Chondrocyte (in vitro differentiated cells): Measurements from ENCODE around the gene RWDD2A. TPM values are rescaled to one million over a fixed set of nuclear protein-coding genes. Genes with fewer than 3 reads are reported as not detected.

Experiments used
- DNase-seq: peaks from one replicate; pipeline ENCODE4 v3.0.0; 2021; ENCODE audit warnings: mixed read lengths, low spot score
- H3K27ac Mint-ChIP-seq: one replicate; pipeline ENCODE4 v1.8.0; 2021; ENCODE audit warnings: mild to moderate bottlenecking, moderate library complexity, mixed read lengths; ENCODE audit not compliant: unreplicated experiment
- H3K27me3 Mint-ChIP-seq: 2 replicates; pipeline ENCODE4 v1.8.0; 2021; ENCODE audit warnings: low read depth, mixed read lengths
- H3K36me3 Mint-ChIP-seq: 2 replicates; pipeline ENCODE4 v1.8.0; 2021; ENCODE audit warnings: low read depth, mixed read lengths
- H3K4me1 Mint-ChIP-seq: 2 replicates; pipeline ENCODE4 v1.8.0; 2021; ENCODE audit warnings: low read depth, mild to moderate bottlenecking, mixed read lengths
- H3K4me3 Mint-ChIP-seq: one replicate; pipeline ENCODE4 v1.8.0; 2021; ENCODE audit warnings: mild to moderate bottlenecking, moderate library complexity, mixed read lengths; ENCODE audit not compliant: unreplicated experiment
- H3K9me3 Mint-ChIP-seq: 2 replicates; pipeline ENCODE4 v1.8.0; 2021; ENCODE audit warnings: low read depth, mixed read lengths
- total RNA-seq: library from RNA; stranded (reverse); gene quantifications from 3 replicates; pipeline ENCODE4 v1.2.1, GENCODE V29; 2021
- TF ChIP-seq, protein P1 (sequence below): fragments of 200-600 bp; sonication (generic); IDR thresholded peaks from 2 replicates; pipeline ENCODE4 v1.5.0; 2021; ENCODE audit warnings: antibody characterized with exemption, mild to moderate bottlenecking, moderate library complexity

RWDD2A gene
- total RNA-seq, 1 donor from 2014 or later, result 6.5 TPM

- Mint-ChIP-seq H3K27ac (peak overlapping the region; percentile 3), H3K36me3 (peaks cover 47% of the 10 kb centered on the region)
- TF ChIP-seq, protein P1, sequence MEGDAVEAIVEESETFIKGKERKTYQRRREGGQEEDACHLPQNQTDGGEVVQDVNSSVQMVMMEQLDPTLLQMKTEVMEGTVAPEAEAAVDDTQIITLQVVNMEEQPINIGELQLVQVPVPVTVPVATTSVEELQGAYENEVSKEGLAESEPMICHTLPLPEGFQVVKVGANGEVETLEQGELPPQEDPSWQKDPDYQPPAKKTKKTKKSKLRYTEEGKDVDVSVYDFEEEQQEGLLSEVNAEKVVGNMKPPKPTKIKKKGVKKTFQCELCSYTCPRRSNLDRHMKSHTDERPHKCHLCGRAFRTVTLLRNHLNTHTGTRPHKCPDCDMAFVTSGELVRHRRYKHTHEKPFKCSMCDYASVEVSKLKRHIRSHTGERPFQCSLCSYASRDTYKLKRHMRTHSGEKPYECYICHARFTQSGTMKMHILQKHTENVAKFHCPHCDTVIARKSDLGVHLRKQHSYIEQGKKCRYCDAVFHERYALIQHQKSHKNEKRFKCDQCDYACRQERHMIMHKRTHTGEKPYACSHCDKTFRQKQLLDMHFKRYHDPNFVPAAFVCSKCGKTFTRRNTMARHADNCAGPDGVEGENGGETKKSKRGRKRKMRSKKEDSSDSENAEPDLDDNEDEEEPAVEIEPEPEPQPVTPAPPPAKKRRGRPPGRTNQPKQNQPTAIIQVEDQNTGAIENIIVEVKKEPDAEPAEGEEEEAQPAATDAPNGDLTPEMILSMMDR, result no peak
Measured at GRCh38 chr6:83176246-83176645, 16.9 kb upstream of the RWDD2A start.

GRCh38 chr6:83180426-83180950, 12.7 kb upstream of the RWDD2A start:
- peaks cover 50% of the 10 kb centered on the region for H3K4me1 Mint-ChIP-seq

More at GRCh38 chr6:83176246-83176645, 16.9 kb upstream of the RWDD2A start:
- Mint-ChIP-seq H3K27me3 (no peaks in the 10 kb centered on the region), H3K9me3 (no peaks in the 10 kb centered on the region), H3K4me1 (peaks cover 15% of the 10 kb centered on the region), H3K4me3 (no peak overlapping the region)
- no peak for DNase-seq

DNA sequence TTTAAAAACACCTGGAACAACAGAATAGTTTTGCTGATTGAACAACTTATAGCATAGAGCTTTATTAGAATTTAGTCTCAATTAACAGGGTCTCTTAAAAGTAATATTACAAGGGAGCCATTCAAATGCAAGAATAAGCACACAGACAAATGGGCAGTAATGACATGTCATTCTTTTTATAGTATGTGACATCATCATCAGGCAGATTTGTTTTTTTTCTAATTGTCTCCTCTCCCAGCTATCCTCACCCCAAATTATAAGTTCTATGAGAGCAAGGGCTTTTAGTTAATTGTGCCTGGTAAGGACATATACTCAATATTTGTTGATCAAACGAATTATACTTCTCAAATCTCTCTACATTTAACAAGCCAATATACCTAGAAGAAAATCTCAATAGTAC, 11.0 kb upstream of the RWDD2A start:
- no peak overlapping the region for H3K4me3 Mint-ChIP-seq
- H3K36me3 Mint-ChIP-seq, result peaks cover 58% of the 10 kb centered on the region
- H3K27ac Mint-ChIP-seq, result peak overlapping the region; percentile 50
- no peak for DNase-seq
- H3K27me3 Mint-ChIP-seq, result no peaks in the 10 kb centered on the region
- H3K9me3 Mint-ChIP-seq, result no peaks in the 10 kb centered on the region
- peaks cover 54% of the 10 kb centered on the region for H3K4me1 Mint-ChIP-seq
- TF ChIP-seq, protein P1, result no peak

More at GRCh38 chr6:83180426-83180950, 12.7 kb upstream of the RWDD2A start:
- Mint-ChIP-seq H3K27ac (peak overlapping the region; percentile 60), H3K27me3 (no peaks in the 10 kb centered on the region), H3K36me3 (peaks cover 59% of the 10 kb centered on the region), H3K9me3 (no peaks in the 10 kb centered on the region), H3K4me3 (no peak overlapping the region)
- TF ChIP-seq, protein P1, result no peak
- no peak for DNase-seq

DNA sequence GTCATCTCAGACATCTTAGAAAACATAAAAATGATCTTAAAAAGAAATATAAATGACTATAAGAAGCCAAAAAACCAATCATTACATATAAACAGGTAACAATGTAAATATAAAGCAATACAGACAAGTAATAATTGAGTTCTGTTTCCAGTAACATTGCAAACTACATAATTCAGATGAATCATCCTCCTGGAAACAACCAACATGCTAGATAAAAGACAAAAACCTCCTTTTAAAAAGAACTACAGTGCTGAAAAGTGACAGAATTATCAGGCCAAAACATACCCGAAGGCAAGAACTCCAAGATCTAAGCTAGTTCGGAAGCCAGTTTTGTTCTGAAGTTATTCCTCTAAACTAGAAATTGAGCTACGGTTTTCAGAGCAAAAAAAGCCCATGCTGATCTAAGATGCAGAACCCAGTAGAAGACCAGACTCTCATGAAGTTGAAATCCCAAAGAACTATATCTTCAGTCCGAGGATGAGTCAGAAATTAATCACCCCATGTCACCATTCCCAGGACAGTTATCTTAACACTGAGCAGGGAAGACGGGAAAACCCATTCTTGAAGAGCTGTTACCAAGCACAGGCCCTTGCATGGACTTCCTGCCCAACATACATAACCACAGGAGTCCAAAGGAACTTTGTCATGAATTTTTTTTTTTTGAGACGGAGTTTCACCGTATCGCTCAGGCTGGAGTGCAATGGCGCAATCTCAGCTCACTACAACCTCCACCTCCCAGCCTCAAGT, 9.9 kb upstream of the RWDD2A start:
- DNase-seq, result no peak
- Mint-ChIP-seq H3K27ac (peak overlapping the region; percentile 90), H3K9me3 (no peaks in the 10 kb centered on the region), H3K36me3 (peaks cover 56% of the 10 kb centered on the region), H3K27me3 (no peaks in the 10 kb centered on the region), H3K4me1 (peaks cover 53% of the 10 kb centered on the region), H3K4me3 (no peak overlapping the region)
- TF ChIP-seq, protein P1, result no peak

GRCh38 chr6:83185096-83185495, 8.1 kb upstream of the RWDD2A start:
- TF ChIP-seq, protein P1, result no peak
- H3K4me3 Mint-ChIP-seq, result no peak overlapping the region
- H3K27ac Mint-ChIP-seq, result peak overlapping the region; percentile 50
- peaks cover 68% of the 10 kb centered on the region for H3K4me1 Mint-ChIP-seq
- H3K36me3 Mint-ChIP-seq, result peaks cover 60% of the 10 kb centered on the region
- no peaks in the 10 kb centered on the region for H3K27me3 Mint-ChIP-seq
- H3K9me3 Mint-ChIP-seq, result no peaks in the 10 kb centered on the region
- no peak for DNase-seq
